ENCODE measurements around the gene PRDX5. TPM values are rescaled to one million over a fixed set of nuclear protein-coding genes. Genes with fewer than 3 reads are reported as not detected.

Gene PRDX5
- total RNA-seq, 1 donor from 2014 or later: 119 TPM

- intact Hi-C loops (cut with micrococcal nuclease): loop anchor here (1.0 to 10.0 kb wide), 11 partner anchors 13 to 440 kb away; partner anchors contain the start of genes DNAJC4, FERMT3, FKBP2 and GPR137
Measured at GRCh38 chr11:64304316-64305072, 13.4 kb upstream of the PRDX5 start.

- intact Hi-C loops (cut with micrococcal nuclease): loop anchor here (1.0 to 10.0 kb wide), 10 partner anchors 12 to 440 kb away; partner anchors contain the start of genes DNAJC4, FKBP2, GPR137 and RASGRP2
Measured at GRCh38 chr11:64305075-64305690, 12.7 kb upstream of the PRDX5 start, which contains the start of gene ESRRA. ESRRA (plus strand) TSS chr11:64305524; CDS start chr11:64307180, 1,656 bp downstream.

- intact Hi-C loops (cut with micrococcal nuclease): loop anchor here (1.0 to 10.0 kb wide), 10 partner anchors 11 to 439 kb away; partner anchors contain the start of genes DNAJC4, FKBP2, GPR137 and RASGRP2
Measured at GRCh38 chr11:64305691-64306562, 12.0 kb upstream of the PRDX5 start.

GRCh38 chr11:64306563-64306875 is 11.4 kb upstream of the PRDX5 start:
- intact Hi-C loops (cut with micrococcal nuclease): loop anchor here (10.0 kb wide), 2 partner anchors 302 to 438 kb away; partner anchors contain the start of gene RASGRP2

- intact Hi-C loops (cut with micrococcal nuclease): loop anchor here (10.0 kb wide), 2 partner anchors 302 to 438 kb away; partner anchors contain the start of gene RASGRP2
Measured at GRCh38 chr11:64306876-64307622, 10.9 kb upstream of the PRDX5 start.

- intact Hi-C loops (cut with micrococcal nuclease): loop anchor here (10.0 kb wide), 2 partner anchors 303 to 437 kb away; partner anchors contain the start of gene RASGRP2
Measured at GRCh38 chr11:64307795-64308194, 10.1 kb upstream of the PRDX5 start.

GRCh38 chr11:64312947-64313346 is 5.0 kb upstream of the PRDX5 start:
- intact Hi-C loops (cut with micrococcal nuclease): no loop called here

- intact Hi-C loops (cut with micrococcal nuclease): no loop called here
Measured at GRCh38 chr11:64313491-64314145, 4.3 kb upstream of the PRDX5 start.

GRCh38 chr11:64314146-64314804 is 3.6 kb upstream of the PRDX5 start:
- intact Hi-C loops (cut with micrococcal nuclease): no loop called here

GRCh38 chr11:64314805-64315561 is 2.9 kb upstream of the PRDX5 start:
- intact Hi-C loops (cut with micrococcal nuclease): no loop called here

GRCh38 chr11:64315667-64316526 is 2.0 kb upstream of the PRDX5 start:
- intact Hi-C loops (cut with micrococcal nuclease): loop anchor here (2.0 kb wide), 1 partner anchor 477 kb away; the partner anchor contains the start of gene MARK2

- intact Hi-C loops (cut with micrococcal nuclease): loop anchor here (1.0 to 2.0 kb wide), 6 partner anchors 11 to 478 kb away; partner anchors contain the start of genes ESRRA, MARK2 and RPS6KA4
Measured at GRCh38 chr11:64316672-64317324, 1.1 kb upstream of the PRDX5 start.

GRCh38 chr11:64317325-64317960 is 478 bp upstream of the PRDX5 start, which contains the start of gene TRMT112:
TRMT112 (minus strand) TSS chr11:64317559; CDS start chr11:64317526, 33 bp downstream.
- intact Hi-C loops (cut with micrococcal nuclease): loop anchor here (1.0 to 2.0 kb wide), 6 partner anchors 12 to 479 kb away; partner anchors contain the start of genes ESRRA, MARK2 and RPS6KA4

- intact Hi-C loops (cut with micrococcal nuclease): loop anchor here (1.0 kb wide), 1 partner anchor 459 kb away; the partner anchor contains the start of gene SF1
Measured at GRCh38 chr11:64318766-64319761, 1.1 kb downstream of the PRDX5 start.

- intact Hi-C loops (cut with micrococcal nuclease): no loop called here
Measured at GRCh38 chr11:64320556-64320955, 2.6 kb downstream of the PRDX5 start.

All from T-helper 2 cell treated with Interferon-gamma antibody and Interleukin-4, amounts not matched to agents 100 ng/mL and 5 ng/mL, for 36 hours (primary cell).